AG09309 (cell line): ENCODE measurements around the gene BAG5.

ENCODE experiments used
- DNase-seq: peaks from one replicate; pipeline ENCODE4 v3.0.0-alpha.2; 2010; ENCODE audit warnings: low read depth
- H3K4me3 ChIP-seq: 2 replicates; pipeline ENCODE4 v1.5.1; 2011; ENCODE audit warnings: mild to moderate bottlenecking, low read depth, low read length, moderate library complexity; ENCODE audit not compliant: control insufficient read depth
- TF ChIP-seq, protein P1 (sequence below): IDR thresholded peaks from 2 replicates; pipeline ENCODE4 v1.5.1; 2011; ENCODE audit warnings: mild to moderate bottlenecking, low read depth, low read length, inconsistent platforms; ENCODE audit not compliant: insufficient read depth, control insufficient read depth; ENCODE audit errors: missing control alignments

Gene BAG5

DNA sequence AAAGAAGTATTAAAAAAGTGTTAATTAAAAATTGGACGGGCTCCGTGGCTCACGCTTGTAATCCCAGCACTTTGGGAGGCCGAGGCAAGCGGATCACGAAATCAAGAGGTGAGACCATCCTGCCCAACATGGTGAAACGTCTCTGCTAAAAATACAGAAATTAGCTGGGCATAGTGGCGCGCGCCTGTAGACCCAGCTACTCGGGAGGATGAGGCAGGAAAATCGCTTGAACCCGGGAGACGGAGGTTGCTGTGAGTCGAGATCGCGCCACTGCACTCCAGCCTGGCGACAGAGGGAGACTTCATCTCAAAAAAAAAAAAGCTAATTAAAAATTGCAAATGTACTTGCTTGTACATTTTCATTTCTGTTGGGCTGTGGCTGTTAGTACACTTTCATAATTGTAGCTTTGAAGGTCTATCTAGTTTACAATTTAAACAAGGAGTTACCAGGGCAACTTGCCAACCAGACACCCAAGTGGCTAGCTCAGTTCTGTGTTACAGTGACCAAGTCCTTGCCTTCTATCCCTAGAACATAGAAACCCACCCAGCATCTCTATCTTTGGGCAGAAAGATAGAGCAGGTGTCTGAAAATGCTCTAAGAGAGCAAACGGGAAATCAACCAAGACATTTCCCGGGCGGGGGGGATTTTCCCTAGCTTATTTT, 1.5 kb upstream of the BAG5 start:
- DNase-seq: no peak
- TF ChIP-seq, protein P1, sequence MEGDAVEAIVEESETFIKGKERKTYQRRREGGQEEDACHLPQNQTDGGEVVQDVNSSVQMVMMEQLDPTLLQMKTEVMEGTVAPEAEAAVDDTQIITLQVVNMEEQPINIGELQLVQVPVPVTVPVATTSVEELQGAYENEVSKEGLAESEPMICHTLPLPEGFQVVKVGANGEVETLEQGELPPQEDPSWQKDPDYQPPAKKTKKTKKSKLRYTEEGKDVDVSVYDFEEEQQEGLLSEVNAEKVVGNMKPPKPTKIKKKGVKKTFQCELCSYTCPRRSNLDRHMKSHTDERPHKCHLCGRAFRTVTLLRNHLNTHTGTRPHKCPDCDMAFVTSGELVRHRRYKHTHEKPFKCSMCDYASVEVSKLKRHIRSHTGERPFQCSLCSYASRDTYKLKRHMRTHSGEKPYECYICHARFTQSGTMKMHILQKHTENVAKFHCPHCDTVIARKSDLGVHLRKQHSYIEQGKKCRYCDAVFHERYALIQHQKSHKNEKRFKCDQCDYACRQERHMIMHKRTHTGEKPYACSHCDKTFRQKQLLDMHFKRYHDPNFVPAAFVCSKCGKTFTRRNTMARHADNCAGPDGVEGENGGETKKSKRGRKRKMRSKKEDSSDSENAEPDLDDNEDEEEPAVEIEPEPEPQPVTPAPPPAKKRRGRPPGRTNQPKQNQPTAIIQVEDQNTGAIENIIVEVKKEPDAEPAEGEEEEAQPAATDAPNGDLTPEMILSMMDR: no peak

DNA sequence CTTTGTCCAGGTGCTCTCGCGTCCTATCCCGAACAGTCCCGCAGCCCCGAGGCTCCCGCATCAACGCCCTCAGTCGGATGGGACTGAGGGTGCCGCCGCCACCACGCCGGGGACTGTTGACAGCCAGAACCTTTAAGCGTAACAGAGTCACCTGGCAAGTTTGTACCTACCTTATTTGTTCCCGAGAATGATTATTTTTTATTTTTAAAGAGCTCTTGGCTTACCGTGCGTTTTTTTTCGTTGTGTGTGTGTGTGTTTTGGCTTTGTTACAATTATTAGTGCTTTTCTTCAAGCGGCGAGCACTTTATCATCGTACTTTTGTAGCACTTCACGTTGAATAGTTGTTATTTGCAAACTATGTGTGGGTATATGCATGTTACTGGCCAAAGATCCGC, 766 bp upstream of the BAG5 start:
- TF ChIP-seq, protein P1: no peak
- peak overlapping the region; percentile 88 for H3K4me3 ChIP-seq
- DNase-seq: no peak

More for the DNA sequence above, 1.5 kb upstream of the BAG5 start:
- peak overlapping the region; percentile 88 for H3K4me3 ChIP-seq

DNA sequence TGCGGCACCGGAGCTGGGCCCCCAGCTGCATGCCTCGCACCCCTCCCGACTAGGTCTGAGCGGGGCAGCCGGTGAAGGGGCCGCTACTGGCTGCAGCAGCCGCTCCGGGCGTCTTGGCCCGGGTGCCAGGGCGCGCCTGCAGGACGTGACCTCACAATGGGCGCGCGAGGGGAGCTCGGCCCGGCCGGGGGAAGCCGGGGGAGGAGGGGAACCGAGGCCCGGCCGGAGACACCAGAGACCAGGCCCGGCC, 353 bp downstream of the BAG5 start:
- no peak for DNase-seq
- TF ChIP-seq, protein P1: no peak

DNA sequence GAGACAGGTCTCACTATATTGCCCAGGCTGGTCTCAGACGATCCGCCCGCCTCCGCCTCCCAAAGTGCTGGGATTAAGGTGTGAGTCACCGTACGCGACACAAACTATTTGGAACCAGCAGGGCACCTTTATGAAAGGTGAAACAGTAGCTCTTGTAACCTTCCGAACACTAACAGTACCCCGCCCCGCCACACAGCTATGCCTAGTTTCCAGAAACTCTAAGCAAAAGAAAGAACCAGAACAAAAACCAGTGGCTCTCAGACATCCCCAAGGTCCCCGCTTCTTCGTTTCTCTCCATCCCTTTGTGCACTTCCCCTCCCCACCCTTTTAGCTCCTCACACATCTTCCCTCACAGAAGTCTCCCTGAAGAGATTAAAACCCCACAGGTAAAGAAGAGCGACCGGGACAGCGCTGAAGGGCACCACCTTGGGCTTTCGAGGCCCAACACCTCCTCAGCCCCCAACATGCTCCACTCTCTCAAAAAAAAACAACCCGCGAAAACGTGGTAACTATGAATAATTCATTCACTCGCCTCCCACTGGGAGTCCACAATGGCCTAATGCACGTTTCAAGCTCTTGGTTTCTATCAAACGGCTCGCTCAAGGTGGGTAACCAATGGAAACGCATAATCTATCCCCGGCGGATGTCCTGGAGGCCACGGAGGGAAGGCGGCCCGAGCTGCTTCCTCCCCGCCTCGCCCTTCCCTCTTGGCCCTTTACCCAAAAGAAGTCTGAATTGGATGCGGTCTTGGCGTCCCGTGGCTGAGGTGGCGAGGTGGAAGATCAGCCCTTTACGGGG, 877 bp downstream of the BAG5 start:
- H3K4me3 ChIP-seq: peak overlapping the region; percentile 88
- TF ChIP-seq, protein P1: no peak
- DNase-seq: no peak

More for the DNA sequence above, 353 bp downstream of the BAG5 start:
- peak overlapping the region; percentile 88 for H3K4me3 ChIP-seq

DNA sequence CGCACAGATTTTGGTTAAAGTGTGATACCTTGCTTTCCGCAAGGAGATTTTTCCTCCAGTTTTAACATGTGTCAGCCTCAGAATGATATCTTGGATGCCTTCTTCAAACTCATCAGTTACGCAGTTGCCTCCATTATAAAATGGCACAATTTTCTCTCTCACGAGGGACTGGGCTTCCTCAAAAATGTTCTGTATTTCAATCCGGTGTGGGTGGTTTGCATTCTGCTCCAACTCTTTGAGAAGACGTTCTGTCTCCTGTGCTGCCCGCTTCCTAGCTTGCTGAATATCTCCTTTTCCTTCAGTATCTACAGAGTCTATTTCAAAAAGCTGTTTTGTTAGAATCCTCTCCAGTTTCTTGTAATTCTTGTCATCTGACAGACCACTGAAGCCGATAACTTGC, 1.8 kb downstream of the BAG5 start:
- DNase-seq: no peak
- H3K4me3 ChIP-seq: no peak overlapping the region
- TF ChIP-seq, protein P1: no peak

DNA sequence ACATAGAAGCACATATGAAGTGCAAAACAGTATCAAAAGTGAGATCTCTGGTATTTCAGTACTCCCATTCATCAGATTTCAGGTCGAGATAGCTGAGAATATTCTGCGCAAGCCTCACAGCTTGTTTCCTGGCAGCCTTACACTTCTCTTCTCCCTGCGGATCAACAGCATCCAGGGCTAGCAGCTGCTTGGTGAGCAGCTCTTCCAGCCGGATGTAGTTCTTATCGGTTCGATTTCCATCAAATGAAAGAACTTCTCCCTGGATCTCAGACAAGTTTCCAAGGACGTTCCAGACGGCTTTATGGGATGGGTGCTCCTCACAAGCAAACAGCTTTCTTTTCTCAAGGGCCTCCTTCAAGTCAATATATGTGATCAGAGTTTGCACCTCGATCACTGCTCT, 2.7 kb downstream of the BAG5 start:
- no peak for DNase-seq
- no peak overlapping the region for H3K4me3 ChIP-seq
- TF ChIP-seq, protein P1: no peak
